OCI-LY3 (cell line): ENCODE data around the gene SGPP2.

Source experiments
- CTCF ChIP-seq: fragments of 200-600, 300-600 bp; sonication (generic); IDR thresholded peaks from 2 replicates; pipeline ENCODE4 v1.5.1; 2014; ENCODE audit warnings: antibody characterized with exemption, low read length, low read depth
- EZH2phosphoT487 ChIP-seq: fragments of 200-600 bp; shearing (Covaris generic); IDR thresholded peaks from 2 replicates; pipeline ENCODE4 v1.6.1; 2018; ENCODE audit warnings: antibody characterized with exemption, mixed run types, low read depth

- TF ChIP-seq CTCF, result no peak
- TF ChIP-seq EZH2phosphoT487, result no peak
Observed at GRCh38 chr2:222375798-222376197, 48.5 kb upstream of the SGPP2 start.
